ENCODE measurements around the gene PAM. TPM values are rescaled to one million over a fixed set of nuclear protein-coding genes. Genes with fewer than 3 reads are reported as not detected.
A peak's percentile ranks its signal among the peaks of the same experiment; 100 is the strongest.

Gene PAM
- total RNA-seq, 1 experiment from 2014 or later = 90.0 TPM

GRCh38 chr5:103016167-103016566 is 261.1 kb downstream of the PAM start:
- no peak for TF ChIP-seq EZH2 (IDR thresholded peaks at IDR 0.05; ENCODE audit: low read length, unreplicated experiment)
- TF ChIP-seq EZH2phosphoT487 (IDR thresholded peaks at IDR 0.05; ENCODE audit: borderline replicate concordance, low read length) = no peak
- TF ChIP-seq CTCF (conservative IDR thresholded peaks at IDR 0.05; ENCODE audit: low read depth, low read length) = no peak
- Histone ChIP-seq H3K79me2 (ENCODE audit: low read length) (no peaks in the 10 kb centered on the region), H4K20me1 (ENCODE audit: low read length) (no peaks in the 10 kb centered on the region; the same call in 1 of the 2 replicates), H3K9me2 (replicated peaks; ENCODE audit: low read length) (no peaks in the 10 kb centered on the region), H3K36me3 (ENCODE audit: low read depth, low read length) (no peaks in the 10 kb centered on the region), H3K9ac (ENCODE audit: low read length) (no peak overlapping the region), H3K4me3 (ENCODE audit: low read length) (no peak overlapping the region), H3K4me1 (ENCODE audit: insufficient read depth, low read length) (peaks cover 20% of the 10 kb centered on the region), H3F3A (ENCODE audit: low read length, unreplicated experiment) (no peaks in the 10 kb centered on the region), H3K4me2 (ENCODE audit: low read length) (no peak overlapping the region), H3K27ac (ENCODE audit: low read length) (no peak overlapping the region), H3K9me3 (ENCODE audit: low read length) (no peaks in the 10 kb centered on the region), H3K27me3 (ENCODE audit: low read length) (no peaks in the 10 kb centered on the region), H2AFZ (ENCODE audit: low read length) (no peak overlapping the region)
- DNase-seq (no peak), ATAC-seq (no peak)
- intact Hi-C loops (cut with micrococcal nuclease) = no loop called here
- CTCF ChIA-PET = no interaction called here
- BruUV-seq (replicated peaks) = no TSS peak
- POLR2A ChIA-PET (ENCODE audit: unreplicated experiment) = no interaction called here

GRCh38 chr5:103019804-103020203 is 264.7 kb downstream of the PAM start:
- no TSS peak for BruUV-seq (replicated peaks)
- no peak for ATAC-seq
- Histone ChIP-seq H3K27ac (ENCODE audit: low read length) (no peak overlapping the region), H3K9me2 (replicated peaks; ENCODE audit: low read length) (no peaks in the 10 kb centered on the region), H3K4me3 (ENCODE audit: low read length) (no peak overlapping the region), H3K9ac (ENCODE audit: low read length) (no peak overlapping the region), H3K36me3 (ENCODE audit: low read depth, low read length) (no peaks in the 10 kb centered on the region), H3K4me1 (ENCODE audit: insufficient read depth, low read length) (peaks cover 13% of the 10 kb centered on the region), H4K20me1 (ENCODE audit: low read length) (no peaks in the 10 kb centered on the region), H3K79me2 (ENCODE audit: low read length) (no peaks in the 10 kb centered on the region), H3K9me3 (ENCODE audit: low read length) (no peaks in the 10 kb centered on the region), H3K27me3 (ENCODE audit: low read length) (no peaks in the 10 kb centered on the region), H3K4me2 (ENCODE audit: low read length) (no peak overlapping the region), H2AFZ (ENCODE audit: low read length) (no peak overlapping the region), H3F3A (ENCODE audit: low read length, unreplicated experiment) (peaks cover 3% of the 10 kb centered on the region)
- CTCF ChIA-PET = no interaction called here
- intact Hi-C loops (cut with micrococcal nuclease) = no loop called here
- DNase-seq = no peak
- no peak for TF ChIP-seq EZH2phosphoT487 (IDR thresholded peaks at IDR 0.05; ENCODE audit: borderline replicate concordance, low read length)
- TF ChIP-seq EZH2 (IDR thresholded peaks at IDR 0.05; ENCODE audit: low read length, unreplicated experiment) = no peak
- TF ChIP-seq CTCF (conservative IDR thresholded peaks at IDR 0.05; ENCODE audit: low read depth, low read length) = no peak
- POLR2A ChIA-PET (ENCODE audit: unreplicated experiment) = no interaction called here

- Histone ChIP-seq H3K4me2 (ENCODE audit: low read length) (peak overlapping the region; percentile 30), H3K9me2 (replicated peaks; ENCODE audit: low read length) (no peaks in the 10 kb centered on the region), H3K4me3 (ENCODE audit: low read length) (no peak overlapping the region), H3K9ac (ENCODE audit: low read length) (no peak overlapping the region), H3K36me3 (ENCODE audit: low read depth, low read length) (no peaks in the 10 kb centered on the region), H2AFZ (ENCODE audit: low read length) (no peak overlapping the region), H3K9me3 (ENCODE audit: low read length) (no peaks in the 10 kb centered on the region), H3K79me2 (ENCODE audit: low read length) (no peaks in the 10 kb centered on the region), H3K27ac (ENCODE audit: low read length) (peak overlapping the region; percentile 27), H4K20me1 (ENCODE audit: low read length) (no peaks in the 10 kb centered on the region), H3K27me3 (ENCODE audit: low read length) (no peaks in the 10 kb centered on the region), H3K4me1 (ENCODE audit: insufficient read depth, low read length) (peaks cover 11% of the 10 kb centered on the region), H3F3A (ENCODE audit: low read length, unreplicated experiment) (peaks cover 3% of the 10 kb centered on the region)
- intact Hi-C loops (cut with micrococcal nuclease) = no loop called here
- TF ChIP-seq CTCF (conservative IDR thresholded peaks at IDR 0.05; ENCODE audit: low read depth, low read length) (no peak), EZH2phosphoT487 (IDR thresholded peaks at IDR 0.05; ENCODE audit: borderline replicate concordance, low read length) (no peak), EZH2 (IDR thresholded peaks at IDR 0.05; ENCODE audit: low read length, unreplicated experiment) (no peak)
- peak; percentile 80 for DNase-seq
- POLR2A ChIA-PET (ENCODE audit: unreplicated experiment) = interaction anchor here (0.5 kb wide), 1 partner anchor 408 kb away, joined by 3 read pairs; no protein-coding TSS in a partner anchor
- CTCF ChIA-PET = no interaction called here
- peak; percentile 77 for ATAC-seq
- no TSS peak for BruUV-seq (replicated peaks)
These were observed 266.2 kb downstream of the PAM start for GRCh38 chr5:103021314-103021713.

Measured in PC-3 (cell line).